Fibroblast of peridontal ligament (primary cell): ENCODE data around the gene AIRE.
A peak's percentile ranks its signal among the peaks of the same experiment; 100 is the strongest.
"Not testable (repeated sequence)": the region's sequence is repeated elsewhere in the genome, so short reads cannot be mapped to it uniquely, and the experiment has no call there.

ENCODE experiments used
- DNase-seq: peaks from one replicate; pipeline ENCODE4 v3.0.0-alpha.2; 2010; ENCODE audit errors: extremely low read depth

The AIRE gene

GRCh38 chr21:44337941-44338895 lies 52.5 kb downstream of the AIRE start:
- peak; percentile 45 for DNase-seq

DNA sequence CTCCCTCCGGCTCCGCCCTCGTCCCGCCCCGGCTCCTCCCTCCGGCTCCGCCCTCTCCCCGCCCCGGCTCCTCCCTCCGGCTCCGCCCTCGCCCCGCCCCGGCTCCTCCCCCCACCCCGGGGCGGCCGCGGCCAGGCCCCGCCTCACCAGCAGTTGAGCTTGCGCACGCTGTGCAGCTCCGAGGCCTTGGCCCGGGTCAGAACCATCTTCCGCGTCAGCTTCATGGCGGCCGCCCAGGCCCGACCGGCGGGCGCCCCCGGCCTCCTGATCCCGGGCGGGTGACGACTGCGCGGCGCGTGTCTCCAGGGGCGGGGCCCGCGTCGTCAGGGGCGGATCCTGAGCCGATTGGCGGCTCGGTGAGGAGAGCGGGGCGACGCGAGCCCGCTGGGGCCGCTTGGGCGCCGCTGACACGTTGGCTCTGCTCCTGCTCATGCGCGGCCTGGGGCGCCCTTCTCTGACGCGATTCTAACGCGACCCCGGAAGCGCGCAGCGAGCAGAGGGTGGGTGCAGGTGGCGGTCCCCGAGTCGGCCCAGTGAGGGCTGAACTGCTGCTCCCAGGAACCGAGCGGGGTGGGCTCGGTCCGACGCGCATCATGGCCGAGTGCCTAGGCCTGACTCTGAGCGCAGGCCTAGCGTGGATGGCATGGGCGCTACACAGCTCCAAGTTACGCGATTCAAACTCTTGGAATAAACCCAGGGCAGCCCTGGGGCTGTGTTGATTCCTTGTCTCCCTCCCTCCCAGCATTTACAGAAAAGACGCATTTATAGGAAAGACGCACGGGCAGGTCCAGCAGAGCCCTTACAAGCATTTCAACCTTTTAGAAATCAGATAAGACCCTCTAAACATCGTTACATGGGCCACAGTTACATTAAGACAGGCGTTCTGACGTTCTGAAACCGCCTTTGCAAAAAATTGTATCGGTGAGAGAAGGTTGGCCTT lies 53.6 kb downstream of the AIRE start, which contains the start of gene CFAP410:
Gene CFAP410 (minus strand): TSS at position 420 of the 940 bp plus-strand sequence. CDS start 196 bp downstream, at position 224.
- DNase-seq, result peak; percentile 91

GRCh38 chr21:44341726-44342458 lies 56.2 kb downstream of the AIRE start:
- DNase-seq, result not testable (repeated sequence)

- not testable (repeated sequence) for DNase-seq
These were observed 57.3 kb downstream of the AIRE start for GRCh38 chr21:44342981-44343380.

DNA sequence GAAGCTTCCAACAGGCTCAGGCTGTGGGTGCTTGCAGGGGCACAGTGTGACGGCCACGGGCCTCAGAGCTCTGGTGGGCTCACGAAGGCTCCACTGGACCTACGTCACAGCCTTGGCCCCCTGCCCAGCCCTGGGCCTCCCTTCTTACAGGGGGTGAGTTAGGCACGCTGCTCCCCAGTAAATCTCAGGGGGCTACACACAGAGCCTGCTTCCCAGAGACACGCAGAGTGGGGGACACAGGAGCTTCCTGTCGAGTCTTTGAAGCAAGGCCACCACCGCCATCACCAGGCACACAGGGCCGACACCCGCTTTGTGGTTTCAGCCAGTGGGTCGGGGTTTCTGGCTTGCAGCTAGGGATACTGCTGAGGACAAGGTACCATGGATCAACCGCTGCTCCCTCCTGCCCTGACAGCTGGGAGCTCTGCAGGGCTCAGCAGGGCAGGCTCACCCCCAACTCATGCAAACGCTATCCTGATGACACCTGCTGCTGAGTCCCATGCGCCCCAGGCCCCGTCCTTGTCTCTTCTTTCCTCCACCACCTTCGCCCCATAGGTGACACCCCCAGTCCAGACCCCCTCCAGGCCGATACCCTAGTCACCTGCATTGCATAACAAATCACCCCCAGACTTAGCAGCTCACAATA lies 59.0 kb downstream of the AIRE start:
- DNase-seq, result no peak

- DNase-seq, result no peak
These were observed 59.8 kb downstream of the AIRE start for GRCh38 chr21:44345495-44345894.

DNA sequence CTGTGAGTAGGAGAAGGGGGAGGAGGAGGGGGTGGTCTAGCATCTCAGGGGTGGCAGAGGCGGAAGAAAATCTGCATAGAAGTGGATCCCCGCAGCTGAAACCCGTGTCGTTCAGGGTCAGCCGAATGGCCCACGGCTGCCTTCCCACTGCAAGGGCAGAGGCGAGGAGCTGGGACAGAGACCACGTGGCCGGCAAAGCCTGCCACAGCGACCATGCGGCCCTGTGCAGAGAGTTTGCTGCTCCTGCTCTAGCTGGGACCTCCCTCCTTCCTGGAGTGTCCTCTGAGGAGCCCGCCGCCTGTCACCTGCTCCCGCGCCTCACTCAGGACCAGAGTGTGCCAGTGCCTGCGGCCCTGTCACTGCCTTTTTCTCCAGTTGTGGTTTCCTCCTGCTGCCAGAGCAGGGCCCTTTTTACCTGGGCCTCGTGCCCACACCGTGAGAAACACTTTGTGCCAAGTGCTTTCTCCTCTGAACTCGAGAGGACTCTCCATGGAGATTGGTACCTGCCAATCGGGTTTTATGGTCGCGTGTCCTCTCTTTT lies 62.3 kb downstream of the AIRE start:
- no peak for DNase-seq
